Measurements from ENCODE around the gene PPFIA4.

- TF ChIP-seq, protein P1, sequence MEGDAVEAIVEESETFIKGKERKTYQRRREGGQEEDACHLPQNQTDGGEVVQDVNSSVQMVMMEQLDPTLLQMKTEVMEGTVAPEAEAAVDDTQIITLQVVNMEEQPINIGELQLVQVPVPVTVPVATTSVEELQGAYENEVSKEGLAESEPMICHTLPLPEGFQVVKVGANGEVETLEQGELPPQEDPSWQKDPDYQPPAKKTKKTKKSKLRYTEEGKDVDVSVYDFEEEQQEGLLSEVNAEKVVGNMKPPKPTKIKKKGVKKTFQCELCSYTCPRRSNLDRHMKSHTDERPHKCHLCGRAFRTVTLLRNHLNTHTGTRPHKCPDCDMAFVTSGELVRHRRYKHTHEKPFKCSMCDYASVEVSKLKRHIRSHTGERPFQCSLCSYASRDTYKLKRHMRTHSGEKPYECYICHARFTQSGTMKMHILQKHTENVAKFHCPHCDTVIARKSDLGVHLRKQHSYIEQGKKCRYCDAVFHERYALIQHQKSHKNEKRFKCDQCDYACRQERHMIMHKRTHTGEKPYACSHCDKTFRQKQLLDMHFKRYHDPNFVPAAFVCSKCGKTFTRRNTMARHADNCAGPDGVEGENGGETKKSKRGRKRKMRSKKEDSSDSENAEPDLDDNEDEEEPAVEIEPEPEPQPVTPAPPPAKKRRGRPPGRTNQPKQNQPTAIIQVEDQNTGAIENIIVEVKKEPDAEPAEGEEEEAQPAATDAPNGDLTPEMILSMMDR (IDR thresholded peaks at IDR 0.05) = no peak
- no peak for TF ChIP-seq POLR2A (IDR thresholded peaks at IDR 0.05)
These were observed 60.9 kb downstream of the PPFIA4 start for GRCh38 chr1:203086992-203087763.
